Melanocyte of skin (primary cell): ENCODE data around the gene AHSA1. TPM values are rescaled to one million over a fixed set of nuclear protein-coding genes. Genes with fewer than 3 reads are reported as not detected.

Experiments
- small RNA-seq, 2 donors: library from RNA; depleted of rRNA; stranded (forward); fragments of <200 nt; gene quantifications; one replicate each; pipeline ENCODE3, GENCODE V24; 2012
- total RNA-seq, 2 donors: library from RNA; depleted of rRNA; stranded (reverse); fragments of >200 nt; gene quantifications; 2 replicates each; pipeline ENCODE4 v1.2.3, GENCODE V29; 2012

Gene AHSA1
- total RNA-seq: 100 to 1,000 TPM in 1 of 2 donors, 10 to 100 TPM in 1; 97.0 to 196 TPM

GRCh38 chr14:77457522-77458248 lies at the start of gene AHSA1, which contains the start of gene VIPAS39:
Gene AHSA1, plus strand, starts transcription at chr14:77458093. Its CDS starts 97 bp downstream, at chr14:77458190.
Gene VIPAS39, minus strand, starts transcription at chr14:77457601. Its CDS starts 3,499 bp downstream, at chr14:77454102.

GRCh38 chr14:77423423-77423822 lies 34.5 kb upstream of the AHSA1 start, which contains the start of gene NOXRED1:
Gene NOXRED1, minus strand, starts transcription at chr14:77423523. Its CDS starts 634 bp downstream, at chr14:77422889.

GRCh38 chr14:77498120-77498979 lies 40.5 kb downstream of the AHSA1 start, which contains the start of gene ISM2:
Gene ISM2, minus strand, starts transcription at chr14:77498816. Its CDS starts 23 bp downstream, at chr14:77498793.

Small RNA genes lying within 50 kb of the gene (small RNA-seq; reads per million reads assigned to genes)
- gene RF00404: 0 reads per million in 2 donors

Other genes starting within 250 kb of the AHSA1 start
- not detected for gene NGB, start 186.9 kb upstream of the AHSA1 start, total RNA-seq
- gene POMT2, start 137.2 kb upstream of the AHSA1 start, total RNA-seq: 10 to 100 TPM; 18.2 to 27.3 TPM
- 10 to 100 TPM; 27.0 to 64.4 TPM for gene GSTZ1, start 137.1 kb upstream of the AHSA1 start, total RNA-seq
- 10 to 100 TPM; 19.6 to 28.0 TPM for gene TMED8, start 81.0 kb upstream of the AHSA1 start, total RNA-seq
- 1 to 10 TPM; 1.0 to 2.0 TPM for gene SAMD15, start 80.7 kb upstream of the AHSA1 start, total RNA-seq
- gene NOXRED1, start 34.6 kb upstream of the AHSA1 start, total RNA-seq: 1 to 10 TPM in 1 of 2 donors, under 1 TPM in 1; 0.33 to 1.4 TPM
- 10 to 100 TPM; 25.8 to 31.0 TPM for gene VIPAS39, start 492 bp upstream of the AHSA1 start, total RNA-seq
- gene ISM2, start 40.7 kb downstream of the AHSA1 start, total RNA-seq: not detected
- 10 to 100 TPM; 29.3 to 40.3 TPM for gene SPTLC2, start 158.5 kb downstream of the AHSA1 start, total RNA-seq
- 10 to 100 TPM in 1 of 2 donors, 1 to 10 TPM in 1; 10.0 to 15.3 TPM for gene ALKBH1, start 249.9 kb downstream of the AHSA1 start, total RNA-seq